Cortex of kidney (tissue), 1 donor: Measurements from ENCODE around the gene RFLNA.

Experiments used
- DNase-seq: peaks from one replicate; lab custom pipeline; 2025; lab: John Stamatoyannopoulos, UW

The RFLNA gene

GRCh38 chr12:124294780-124295341 is at the start of gene RFLNA:
TSS of gene RFLNA (plus strand) at chr12:124295093. CDS start at chr12:124295430, 337 bp downstream.
- DNase-seq: no peak

- DNase-seq: no peak
Measured at GRCh38 chr12:124247331-124247730, 47.6 kb upstream of the RFLNA start.

GRCh38 chr12:124248941-124249825 is 45.7 kb upstream of the RFLNA start:
- no peak for DNase-seq

GRCh38 chr12:124251186-124251585 is 43.7 kb upstream of the RFLNA start:
- DNase-seq: no peak

GRCh38 chr12:124252964-124253363 is 41.9 kb upstream of the RFLNA start:
- no peak for DNase-seq

- DNase-seq: no peak
Measured at GRCh38 chr12:124254126-124254525, 40.8 kb upstream of the RFLNA start.

- DNase-seq: no peak
Measured at GRCh38 chr12:124259154-124260066, 35.5 kb upstream of the RFLNA start.

GRCh38 chr12:124261885-124262284 is 33.0 kb upstream of the RFLNA start:
- no peak for DNase-seq

- DNase-seq: no peak
Measured at GRCh38 chr12:124264089-124264795, 30.7 kb upstream of the RFLNA start.

GRCh38 chr12:124264879-124265278 is 30.0 kb upstream of the RFLNA start:
- DNase-seq: no peak

GRCh38 chr12:124267205-124267778 is 27.6 kb upstream of the RFLNA start:
- no peak for DNase-seq

GRCh38 chr12:124270671-124271070 is 24.2 kb upstream of the RFLNA start:
- DNase-seq: no peak

GRCh38 chr12:124273630-124274029 is 21.3 kb upstream of the RFLNA start:
- no peak for DNase-seq

GRCh38 chr12:124276337-124276736 is 18.6 kb upstream of the RFLNA start:
- DNase-seq: no peak

GRCh38 chr12:124277394-124278241 is 17.3 kb upstream of the RFLNA start:
- DNase-seq: no peak

- DNase-seq: no peak
Measured at GRCh38 chr12:124278389-124279101, 16.3 kb upstream of the RFLNA start.

- no peak for DNase-seq
Measured at GRCh38 chr12:124279315-124279714, 15.6 kb upstream of the RFLNA start.

- DNase-seq: no peak
Measured at GRCh38 chr12:124279846-124280360, 15.0 kb upstream of the RFLNA start.

- no peak for DNase-seq
Measured at GRCh38 chr12:124281309-124281708, 13.6 kb upstream of the RFLNA start.

- no peak for DNase-seq
Measured at GRCh38 chr12:124282287-124282686, 12.6 kb upstream of the RFLNA start.
